Type B pancreatic cell (in vitro differentiated cells): Measurements from ENCODE around the gene TRRAP. TPM values are rescaled to one million over a fixed set of nuclear protein-coding genes. Genes with fewer than 3 reads are reported as not detected.

Experiments used
- DNase-seq: peaks from one replicate; pipeline ENCODE4 v3.0.0; 2021; ENCODE audit warnings: mixed read lengths; ENCODE audit not compliant: unreplicated experiment; ENCODE audit errors: extremely low spot score
- H3K27ac Mint-ChIP-seq: 2 replicates; pipeline ENCODE4 v1.8.0; 2021; ENCODE audit warnings: mild to moderate bottlenecking, mixed read lengths
- H3K27me3 Mint-ChIP-seq: 2 replicates; pipeline ENCODE4 v1.8.0; 2021; ENCODE audit warnings: mixed read lengths
- H3K36me3 Mint-ChIP-seq: 2 replicates; pipeline ENCODE4 v1.8.0; 2021; ENCODE audit warnings: mixed read lengths
- H3K4me1 Mint-ChIP-seq: one replicate; pipeline ENCODE4 v1.8.0; 2021; ENCODE audit warnings: mixed read lengths; ENCODE audit not compliant: unreplicated experiment
- H3K4me3 Mint-ChIP-seq: 2 replicates; pipeline ENCODE4 v1.8.0; 2021; ENCODE audit warnings: mild to moderate bottlenecking, mixed read lengths
- H3K9me3 Mint-ChIP-seq: 2 replicates; pipeline ENCODE4 v1.8.0; 2021; ENCODE audit warnings: mixed read lengths
- total RNA-seq: library from RNA; stranded (reverse); gene quantifications from 2 replicates; pipeline ENCODE4 v1.2.1, GENCODE V29; 2021; ENCODE audit warnings: low replicate concordance
- TF ChIP-seq, protein P1 (sequence below): fragments of 200-600 bp; sonication (generic); conservative IDR thresholded peaks from 2 replicates; pipeline ENCODE4 v1.5.0; 2021; ENCODE audit warnings: antibody characterized with exemption, mild to moderate bottlenecking

TRRAP gene
- total RNA-seq, 1 donor from 2014 or later, result 65.7 TPM

DNA sequence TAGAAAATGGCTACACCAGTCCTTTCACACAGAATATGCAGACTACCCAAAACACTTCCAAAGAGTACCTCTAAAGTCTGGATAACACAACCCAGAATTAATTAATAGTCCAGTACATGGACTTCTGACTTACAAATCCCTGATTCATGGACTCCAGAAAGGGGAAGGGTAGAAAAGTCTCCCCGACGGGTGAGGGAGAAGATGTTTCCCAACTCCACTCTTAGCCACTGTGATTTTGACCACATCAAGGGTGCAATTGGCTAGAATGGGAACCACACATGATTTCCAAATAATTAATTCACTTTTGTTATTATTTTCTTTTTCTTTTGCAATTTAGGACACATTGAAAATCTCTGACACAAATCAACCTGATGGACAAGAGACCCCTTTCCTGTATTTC, 9.9 kb upstream of the TRRAP start:
- H3K4me1 Mint-ChIP-seq, result no peaks in the 10 kb centered on the region
- H3K36me3 Mint-ChIP-seq, result no peaks in the 10 kb centered on the region
- H3K27ac Mint-ChIP-seq, result no peak overlapping the region
- no peak overlapping the region for H3K4me3 Mint-ChIP-seq
- no peaks in the 10 kb centered on the region for H3K9me3 Mint-ChIP-seq
- TF ChIP-seq, protein P1, sequence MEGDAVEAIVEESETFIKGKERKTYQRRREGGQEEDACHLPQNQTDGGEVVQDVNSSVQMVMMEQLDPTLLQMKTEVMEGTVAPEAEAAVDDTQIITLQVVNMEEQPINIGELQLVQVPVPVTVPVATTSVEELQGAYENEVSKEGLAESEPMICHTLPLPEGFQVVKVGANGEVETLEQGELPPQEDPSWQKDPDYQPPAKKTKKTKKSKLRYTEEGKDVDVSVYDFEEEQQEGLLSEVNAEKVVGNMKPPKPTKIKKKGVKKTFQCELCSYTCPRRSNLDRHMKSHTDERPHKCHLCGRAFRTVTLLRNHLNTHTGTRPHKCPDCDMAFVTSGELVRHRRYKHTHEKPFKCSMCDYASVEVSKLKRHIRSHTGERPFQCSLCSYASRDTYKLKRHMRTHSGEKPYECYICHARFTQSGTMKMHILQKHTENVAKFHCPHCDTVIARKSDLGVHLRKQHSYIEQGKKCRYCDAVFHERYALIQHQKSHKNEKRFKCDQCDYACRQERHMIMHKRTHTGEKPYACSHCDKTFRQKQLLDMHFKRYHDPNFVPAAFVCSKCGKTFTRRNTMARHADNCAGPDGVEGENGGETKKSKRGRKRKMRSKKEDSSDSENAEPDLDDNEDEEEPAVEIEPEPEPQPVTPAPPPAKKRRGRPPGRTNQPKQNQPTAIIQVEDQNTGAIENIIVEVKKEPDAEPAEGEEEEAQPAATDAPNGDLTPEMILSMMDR, result no peak
- H3K27me3 Mint-ChIP-seq, result peaks cover 49% of the 10 kb centered on the region
- no peak for DNase-seq

DNA sequence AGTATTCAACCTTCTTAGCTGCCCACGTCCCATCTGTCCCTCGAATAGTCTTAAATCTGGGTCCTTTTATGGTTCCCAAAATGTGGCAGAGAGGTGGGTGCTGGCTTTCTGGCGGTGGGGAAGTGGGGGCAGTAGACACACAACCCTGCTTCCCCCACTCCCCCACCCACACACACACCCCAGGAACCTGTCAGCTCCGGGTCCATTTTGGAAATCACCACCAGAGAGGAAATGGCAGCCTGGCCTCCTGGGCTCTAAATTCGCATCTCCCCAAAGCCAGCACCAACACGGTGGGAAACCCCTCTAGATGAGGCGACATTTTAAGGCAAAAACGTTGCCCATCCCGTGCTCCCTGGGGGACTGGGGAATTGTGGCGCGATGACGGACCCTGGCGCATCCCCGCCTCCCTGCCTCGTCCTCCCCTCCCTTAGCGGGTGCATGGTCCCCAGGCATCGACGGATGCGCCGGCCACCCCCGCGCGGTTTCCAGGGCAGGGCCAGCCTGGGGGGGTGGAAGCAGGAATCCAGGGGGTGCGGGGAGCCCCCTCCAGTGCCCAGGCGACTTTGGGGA, 9.2 kb upstream of the TRRAP start:
- Mint-ChIP-seq H3K9me3 (no peaks in the 10 kb centered on the region), H3K36me3 (no peaks in the 10 kb centered on the region), H3K27me3 (peaks cover 46% of the 10 kb centered on the region), H3K4me3 (peak overlapping the region; percentile 7), H3K4me1 (no peaks in the 10 kb centered on the region), H3K27ac (no peak overlapping the region)
- TF ChIP-seq, protein P1, result no peak
- no peak for DNase-seq

DNA sequence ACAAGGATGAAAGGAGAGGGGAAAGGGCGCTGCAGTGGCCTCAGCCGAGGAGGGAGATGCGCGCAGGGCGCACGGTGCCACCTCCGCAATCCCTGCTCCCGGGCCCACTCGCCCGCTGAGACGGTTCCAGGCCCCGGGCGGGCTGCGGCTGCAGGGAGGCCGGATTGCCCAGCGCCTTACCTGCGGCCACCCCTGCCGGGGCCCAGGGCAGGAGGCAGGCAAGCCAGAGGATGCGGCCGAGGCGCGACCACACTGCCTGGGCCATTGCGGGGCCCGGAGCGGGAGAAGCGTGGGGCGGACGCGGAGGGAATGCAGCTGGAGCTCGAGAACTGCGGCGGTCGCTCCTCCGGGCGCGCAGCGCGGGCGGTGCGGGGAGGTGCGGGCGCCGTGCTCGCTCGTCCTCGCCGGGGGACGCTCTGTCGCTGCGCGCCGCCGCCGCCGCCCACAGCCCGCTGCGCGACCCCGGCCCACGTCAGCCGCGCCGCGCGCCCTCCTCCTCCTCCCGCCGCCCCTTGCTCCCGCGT, 8.7 kb upstream of the TRRAP start, which contains the start of gene TMEM130:
TMEM130 (minus strand) TSS at position 418 of the 524 bp plus-strand sequence; CDS start at position 265, 153 bp downstream.
- TF ChIP-seq, protein P1, result no peak
- H3K27me3 Mint-ChIP-seq, result peaks cover 51% of the 10 kb centered on the region
- H3K27ac Mint-ChIP-seq, result no peak within 1 kb of the TSS
- no peaks in the 10 kb centered on the region for H3K4me1 Mint-ChIP-seq
- no peaks in the 10 kb centered on the region for H3K9me3 Mint-ChIP-seq
- H3K36me3 Mint-ChIP-seq, result no peaks in the 10 kb centered on the region
- peak within 1 kb of the TSS; percentile 90 for H3K4me3 Mint-ChIP-seq
- no peak for DNase-seq

DNA sequence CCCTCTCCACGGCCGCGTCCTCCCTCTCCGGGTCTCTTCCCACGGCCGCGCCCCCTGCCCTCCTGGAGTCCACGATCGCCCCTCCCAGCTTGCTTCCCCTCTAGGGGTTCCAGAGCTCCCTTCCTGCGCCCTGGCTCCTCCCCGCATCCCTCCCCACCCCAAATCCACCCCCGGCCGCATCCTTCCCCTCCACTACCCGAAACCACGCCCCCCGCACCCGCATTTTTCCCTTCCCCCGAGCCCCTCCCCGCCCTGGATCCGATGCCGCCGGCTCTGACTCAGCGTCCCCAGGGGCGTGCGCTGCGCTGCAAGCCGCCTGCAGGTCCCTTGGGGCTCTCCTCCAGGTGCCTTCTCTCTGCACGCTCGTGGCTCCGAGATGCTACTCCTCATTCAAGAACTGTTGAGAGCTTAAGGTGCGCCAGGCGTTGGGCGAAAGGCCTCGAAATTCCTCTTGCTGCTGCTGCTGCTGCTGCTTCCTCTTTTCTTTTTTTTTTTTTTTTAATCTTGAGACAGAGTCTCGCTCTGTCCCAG, 8.1 kb upstream of the TRRAP start:
- H3K36me3 Mint-ChIP-seq, result no peaks in the 10 kb centered on the region
- H3K9me3 Mint-ChIP-seq, result no peaks in the 10 kb centered on the region
- H3K4me1 Mint-ChIP-seq, result no peaks in the 10 kb centered on the region
- H3K27ac Mint-ChIP-seq, result no peak overlapping the region
- peak overlapping the region; percentile 90 for H3K4me3 Mint-ChIP-seq
- DNase-seq, result no peak
- H3K27me3 Mint-ChIP-seq, result peaks cover 54% of the 10 kb centered on the region
- TF ChIP-seq, protein P1, result no peak

DNA sequence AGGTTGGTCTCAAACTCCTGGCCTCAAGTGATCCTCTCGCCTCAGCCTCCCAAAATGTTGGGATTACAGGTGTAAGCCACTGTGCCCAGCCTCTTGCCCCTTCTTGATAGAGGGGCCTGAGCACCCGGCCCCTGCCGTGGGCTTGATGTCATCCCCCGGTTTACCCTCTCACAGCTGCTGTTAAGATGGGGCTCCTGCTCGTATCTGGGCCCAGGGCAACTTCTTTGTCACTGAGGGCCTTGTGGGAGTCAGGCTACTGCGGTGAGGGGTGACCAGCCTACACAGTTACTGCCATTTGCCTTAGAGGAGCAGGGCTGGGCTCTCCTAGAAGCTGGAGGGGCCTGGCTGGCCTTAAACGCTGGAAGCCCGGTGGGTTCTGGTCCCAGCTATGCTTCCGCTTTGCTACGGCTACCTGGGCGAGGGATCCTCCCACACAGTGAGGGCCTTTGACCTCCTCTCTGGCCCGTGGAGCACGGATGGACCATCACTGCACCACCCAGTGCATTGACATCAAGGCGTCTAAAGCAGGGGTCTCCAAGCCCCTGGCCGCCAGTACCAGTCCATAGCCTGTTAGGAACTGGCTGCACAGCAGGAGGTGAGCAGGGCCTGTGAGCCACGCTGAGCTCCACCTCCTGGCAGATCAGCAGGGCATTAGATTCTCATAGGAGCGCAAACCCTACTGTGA, 7.4 kb upstream of the TRRAP start:
- Mint-ChIP-seq H3K36me3 (no peaks in the 10 kb centered on the region), H3K4me3 (peak overlapping the region; percentile 90), H3K27me3 (peaks cover 57% of the 10 kb centered on the region), H3K9me3 (no peaks in the 10 kb centered on the region), H3K27ac (no peak overlapping the region), H3K4me1 (no peaks in the 10 kb centered on the region)
- DNase-seq, result no peak
- TF ChIP-seq, protein P1, result no peak
